H9 (cell line): ENCODE measurements around the gene CMYA5. TPM values are rescaled to one million over a fixed set of nuclear protein-coding genes. Genes with fewer than 3 reads are reported as not detected.

Experiments
- DNase-seq: peaks from one replicate; pipeline ENCODE4 v3.0.0-alpha.2; 2017
- H2AFZ ChIP-seq: one replicate; pipeline ENCODE4 v1.6.1; 2013; ENCODE audit warnings: mild to moderate bottlenecking, low read length, control low read depth, moderate library complexity
- H2AK5ac ChIP-seq: 2 replicates; pipeline ENCODE4 v1.6.1; 2013; ENCODE audit warnings: low read length, control low read depth, mixed read lengths; ENCODE audit not compliant: insufficient read length
- H2BK120ac ChIP-seq: one replicate; pipeline ENCODE4 v1.6.1; 2013; ENCODE audit warnings: low read depth, mild to moderate bottlenecking, low read length, control low read depth, inconsistent platforms; ENCODE audit not compliant: poor library complexity, severe bottlenecking
- H2BK12ac ChIP-seq: 2 replicates; pipeline ENCODE4 v1.6.1; 2013; ENCODE audit warnings: low read length, control low read depth, mixed read lengths, low read depth; ENCODE audit not compliant: insufficient read length
- H2BK15ac ChIP-seq: 2 replicates; pipeline ENCODE4 v1.6.1; 2013; ENCODE audit warnings: low read depth, low read length, control low read depth
- H2BK20ac ChIP-seq: one replicate; pipeline ENCODE4 v1.6.1; 2013; ENCODE audit warnings: low read depth, mild to moderate bottlenecking, low read length, control low read depth, inconsistent platforms; ENCODE audit not compliant: poor library complexity, severe bottlenecking
- H2BK5ac ChIP-seq: 2 replicates; pipeline ENCODE4 v1.6.1; 2013; ENCODE audit warnings: low read length, control low read depth, mixed read lengths; ENCODE audit not compliant: insufficient read length
- H3K14ac ChIP-seq: 2 replicates; pipeline ENCODE4 v1.6.1; 2013; ENCODE audit warnings: low read length, control low read depth; ENCODE audit not compliant: insufficient read depth
- H3K18ac ChIP-seq: 2 replicates; pipeline ENCODE4 v1.6.1; 2013; ENCODE audit warnings: low read depth, mild to moderate bottlenecking, mixed read lengths, low read length, control low read depth; ENCODE audit not compliant: insufficient read length
- H3K23ac ChIP-seq: 2 replicates; pipeline ENCODE4 v1.6.1; 2013; ENCODE audit warnings: low read length, control low read depth, mixed read lengths, low read depth; ENCODE audit not compliant: insufficient read length
- H3K23me2 ChIP-seq: 2 replicates; pipeline ENCODE4 v1.6.1; 2013; ENCODE audit warnings: low read depth, mild to moderate bottlenecking, mixed read lengths, low read length, control low read depth; ENCODE audit not compliant: insufficient read length, poor library complexity, severe bottlenecking
- H3K27ac ChIP-seq: 2 replicates; pipeline ENCODE4 v1.5.1; 2013; ENCODE audit warnings: low read length, control low read depth, mixed read lengths, low read depth; ENCODE audit not compliant: insufficient read length
- H3K27me3 ChIP-seq: 2 replicates; pipeline ENCODE4 v1.6.1; 2013; ENCODE audit warnings: low read length, control low read depth, inconsistent platforms; ENCODE audit not compliant: insufficient read depth
- H3K4ac ChIP-seq: 2 replicates; pipeline ENCODE4 v1.6.1; 2013; ENCODE audit warnings: low read depth, mild to moderate bottlenecking, control low read depth, inconsistent platforms, low read length, moderate library complexity
- H3K4me1 ChIP-seq: 2 replicates; pipeline ENCODE4 v1.6.1; 2013; ENCODE audit warnings: low read length, control low read depth, inconsistent platforms; ENCODE audit not compliant: insufficient read depth
- H3K4me2 ChIP-seq: 2 replicates; pipeline ENCODE4 v1.6.1; 2013; ENCODE audit warnings: low read length, control low read depth, mixed read lengths; ENCODE audit not compliant: insufficient read length, insufficient read depth
- H3K56ac ChIP-seq: 2 replicates; pipeline ENCODE4 v1.6.1; 2013; ENCODE audit warnings: low read depth, mild to moderate bottlenecking, mixed read lengths, low read length, control low read depth; ENCODE audit not compliant: insufficient read length
- H3K79me1 ChIP-seq: 2 replicates; pipeline ENCODE4 v1.6.1; 2013; ENCODE audit warnings: low read depth, mild to moderate bottlenecking, moderate library complexity, low read length, control low read depth, inconsistent platforms; ENCODE audit not compliant: insufficient read depth, poor library complexity, severe bottlenecking
- H3K79me2 ChIP-seq: 2 replicates; pipeline ENCODE4 v1.6.1; 2013; ENCODE audit warnings: low read length, control low read depth, inconsistent platforms; ENCODE audit not compliant: insufficient read depth
- H3K9ac ChIP-seq: 2 replicates; pipeline ENCODE4 v1.6.1; 2013; ENCODE audit warnings: low read length, control low read depth, mixed read lengths; ENCODE audit not compliant: insufficient read length; ENCODE audit errors: extremely low read depth
- H3K9me3 ChIP-seq: one replicate; pipeline ENCODE4 v1.6.1; 2013; ENCODE audit warnings: low read depth, low read length, inconsistent platforms; ENCODE audit not compliant: control insufficient read depth
- H3T11ph ChIP-seq: one replicate; pipeline ENCODE4 v1.6.1; 2013; ENCODE audit warnings: mild to moderate bottlenecking, low read length, control low read depth, inconsistent platforms
- H4K20me1 ChIP-seq: one replicate; pipeline ENCODE4 v1.6.1; 2013; ENCODE audit not compliant: control insufficient read depth, insufficient read length, insufficient read depth
- H4K5ac ChIP-seq: 2 replicates; pipeline ENCODE4 v1.6.1; 2013; ENCODE audit warnings: low read depth, mild to moderate bottlenecking, mixed read lengths, low read length, control low read depth; ENCODE audit not compliant: insufficient read length
- H4K8ac ChIP-seq: replicated peaks from 2 replicates; pipeline ENCODE4 v1.6.1; 2013; ENCODE audit warnings: low read length, control low read depth, mixed read lengths, low read depth; ENCODE audit not compliant: insufficient read length
- H4K91ac ChIP-seq: 2 replicates; pipeline ENCODE4 v1.6.1; 2013; ENCODE audit warnings: low read depth, mild to moderate bottlenecking, moderate library complexity, mixed read lengths, low read length, control low read depth; ENCODE audit not compliant: insufficient read length
- H3K27ac Mint-ChIP-seq, 3 experiments: 2 replicates in 2 of 3; 3 replicates in 1 of 3; pipeline ENCODE4 v1.8.0; 2020 to 2021; ENCODE audit warnings: mixed read lengths in 3 of 3, mild to moderate bottlenecking in 1 of 3, moderate library complexity in 1 of 3
- H3K27me3 Mint-ChIP-seq: 2 replicates; pipeline ENCODE4 v1.8.0; 2021; ENCODE audit warnings: low read depth, mild to moderate bottlenecking, moderate library complexity, mixed read lengths
- H3K36me3 Mint-ChIP-seq, 3 experiments: 2 replicates in 2 of 3; 3 replicates in 1 of 3; pipeline ENCODE4 v1.8.0; 2020 to 2021; ENCODE audit warnings: low read depth in 3 of 3, mixed read lengths in 3 of 3; ENCODE audit not compliant: insufficient read depth in 1 of 3
- H3K4me1 Mint-ChIP-seq, 2 experiments: 2 replicates each; pipeline ENCODE4 v1.8.0; 2020; ENCODE audit warnings: mixed read lengths in 2 of 2
- H3K4me3 Mint-ChIP-seq, 2 experiments: 2 replicates in 1 of 2; 3 replicates in 1 of 2; pipeline ENCODE4 v1.8.0; 2020 to 2021; ENCODE audit warnings: mild to moderate bottlenecking in 2 of 2, mixed read lengths in 2 of 2, moderate library complexity in 1 of 2
- H3K9me3 Mint-ChIP-seq, 2 experiments: 2 replicates in 1 of 2; 3 replicates in 1 of 2; pipeline ENCODE4 v1.8.0; 2020; ENCODE audit warnings: mild to moderate bottlenecking in 2 of 2, mixed read lengths in 2 of 2, moderate library complexity in 1 of 2
- CTCF ChIP-seq: fragments of 200-600 bp; sonication (generic); conservative IDR thresholded peaks from 3 replicates; pipeline ENCODE4 v1.8.0; 2021; ENCODE audit warnings: antibody characterized with exemption, mild to moderate bottlenecking
- total RNA-seq: library from RNA; stranded (reverse); gene quantifications from 2 replicates; pipeline ENCODE4 v1.2.1, GENCODE V29; 2021

CMYA5 gene
- total RNA-seq, 1 experiment from 2014 or later: 1.8 TPM

GRCh38 chr5:79792463-79792862 lies 102.8 kb downstream of the CMYA5 start:
- Histone ChIP-seq H3K27me3 (no peaks in the 10 kb centered on the region), H4K20me1 (no peaks in the 10 kb centered on the region), H3K9me3 (no peaks in the 10 kb centered on the region), H2BK5ac (no peak overlapping the region), H3K9ac (no peak overlapping the region), H2AK5ac (no peak overlapping the region), H4K8ac (no peak overlapping the region), H3K4me2 (no peak overlapping the region), H3K18ac (no peak overlapping the region), H3K4ac (no peak overlapping the region), H3K79me1 (no peaks in the 10 kb centered on the region), H3K4me1 (no peaks in the 10 kb centered on the region), H3K56ac (no peak overlapping the region), H2BK20ac (no peak overlapping the region), H4K5ac (no peak overlapping the region), H2AFZ (no peak overlapping the region), H2BK15ac (no peak overlapping the region), H3K14ac (no peak overlapping the region), H3K27ac (no peak overlapping the region), H3K23me2 (no peaks in the 10 kb centered on the region), H2BK12ac (no peak overlapping the region), H3K23ac (no peak overlapping the region), H3T11ph (no peak overlapping the region), H3K79me2 (no peaks in the 10 kb centered on the region), H4K91ac (no peak overlapping the region), H2BK120ac (no peak overlapping the region)
- H3K4me3 Mint-ChIP-seq: no peak overlapping the region
- H3K9me3 Mint-ChIP-seq: no peaks in the 10 kb centered on the region
- no peak overlapping the region for H3K27ac Mint-ChIP-seq
- TF ChIP-seq CTCF: no peak
- peaks cover 1% of the 10 kb centered on the region; the same call in 1 of the 2 replicates for H3K27me3 Mint-ChIP-seq
- H3K4me1 Mint-ChIP-seq: no peaks in the 10 kb centered on the region
- no peak for DNase-seq
- peaks cover 0 to 5% (median 0%) of the 10 kb centered on the region in 3 experiments; a peak in 1 of 7 replicates for H3K36me3 Mint-ChIP-seq
